MV-4-11 (cell line): ENCODE data around the gene NQO2.

Experiments
- DNase-seq: peaks from one replicate; lab custom pipeline; 2025; lab: John Stamatoyannopoulos, UW

NQO2 gene

GRCh38 chr6:2999618-3000557 lies at the start of gene NQO2:
TSS of gene NQO2 (plus strand) at chr6:2999894. CDS start at chr6:3006553, 6,659 bp downstream.
- peak; percentile 62 for DNase-seq

- no peak for DNase-seq
Observed at GRCh38 chr6:2950713-2951112, 49.0 kb upstream of the NQO2 start.

GRCh38 chr6:2951728-2952127 lies 48.0 kb upstream of the NQO2 start:
- peak; percentile 46 for DNase-seq

GRCh38 chr6:2952557-2953095 lies 47.1 kb upstream of the NQO2 start:
- no peak for DNase-seq

- no peak for DNase-seq
Observed at GRCh38 chr6:2953098-2953497, 46.6 kb upstream of the NQO2 start.

GRCh38 chr6:2956930-2957685 lies 42.6 kb upstream of the NQO2 start:
- DNase-seq = no peak

GRCh38 chr6:2957696-2958330 lies 41.9 kb upstream of the NQO2 start:
- DNase-seq = no peak

- DNase-seq = no peak
Observed at GRCh38 chr6:2958331-2958711, 41.4 kb upstream of the NQO2 start.

- DNase-seq = no peak
Observed at GRCh38 chr6:2958776-2959175, 40.9 kb upstream of the NQO2 start.

- DNase-seq = no peak
Observed at GRCh38 chr6:2959909-2960719, 39.6 kb upstream of the NQO2 start.

- no peak for DNase-seq
Observed at GRCh38 chr6:2960935-2961334, 38.8 kb upstream of the NQO2 start.

GRCh38 chr6:2961506-2961905 lies 38.2 kb upstream of the NQO2 start:
- DNase-seq = no peak

GRCh38 chr6:2962004-2962403 lies 37.7 kb upstream of the NQO2 start:
- no peak for DNase-seq

GRCh38 chr6:2962636-2963035 lies 37.1 kb upstream of the NQO2 start:
- DNase-seq = no peak

- no peak for DNase-seq
Observed at GRCh38 chr6:2963756-2964155, 35.9 kb upstream of the NQO2 start.

- no peak for DNase-seq
Observed at GRCh38 chr6:2964793-2965505, 34.7 kb upstream of the NQO2 start.

- no peak for DNase-seq
Observed at GRCh38 chr6:2966347-2966746, 33.3 kb upstream of the NQO2 start.

GRCh38 chr6:2967936-2968335 lies 31.8 kb upstream of the NQO2 start:
- no peak for DNase-seq

- no peak for DNase-seq
Observed at GRCh38 chr6:2968600-2969135, 31.0 kb upstream of the NQO2 start.

- no peak for DNase-seq
Observed at GRCh38 chr6:2969549-2969948, 30.1 kb upstream of the NQO2 start.
